LNCaP clone FGC (cell line): ENCODE results near the gene GRK1.

ENCODE experiments used
- DNase-seq: peaks from one replicate; pipeline ENCODE4 v3.0.0-alpha.2; 2011; ENCODE audit warnings: low read depth
- H3K4me3 ChIP-seq: 2 replicates; pipeline ENCODE4 v1.5.1; 2011; ENCODE audit warnings: mild to moderate bottlenecking, low read depth, low read length, control low read depth
- CTCF ChIP-seq: IDR thresholded peaks from 2 replicates; pipeline ENCODE4 v1.5.1; 2012; ENCODE audit warnings: mild to moderate bottlenecking; ENCODE audit not compliant: control insufficient read depth, insufficient read depth; ENCODE audit errors: extremely low read depth

GRK1 gene

GRCh38 chr13:113769881-113770280 is 102.9 kb downstream of the GRK1 start:
- H3K4me3 ChIP-seq, result no peak overlapping the region
- TF ChIP-seq CTCF, result no peak
- DNase-seq, result no peak

DNA sequence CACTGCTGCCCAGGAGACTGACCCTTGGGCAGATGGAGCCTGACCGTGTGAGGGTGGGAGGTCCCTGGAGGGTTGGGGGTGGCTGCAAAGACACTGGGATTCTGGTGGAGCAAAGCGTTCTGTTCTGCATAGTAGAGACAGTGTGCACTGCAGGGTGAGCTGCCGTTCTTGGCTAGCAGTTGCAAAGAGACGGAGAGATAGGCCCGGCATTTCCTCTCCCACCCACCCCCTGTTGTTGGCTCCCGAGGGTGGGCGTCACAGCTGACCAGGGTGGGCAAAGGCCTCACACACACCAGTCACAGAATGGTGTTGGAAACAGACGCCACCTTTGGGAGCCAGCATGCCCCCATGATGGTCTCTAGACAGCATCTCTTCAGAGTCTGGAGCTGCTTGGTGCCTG is 103.4 kb downstream of the GRK1 start:
- H3K4me3 ChIP-seq, result no peak overlapping the region
- no peak for DNase-seq
- TF ChIP-seq CTCF, result no peak

- no peak overlapping the region for H3K4me3 ChIP-seq
Measured at GRCh38 chr13:113770937-113771336, 103.9 kb downstream of the GRK1 start.

DNA sequence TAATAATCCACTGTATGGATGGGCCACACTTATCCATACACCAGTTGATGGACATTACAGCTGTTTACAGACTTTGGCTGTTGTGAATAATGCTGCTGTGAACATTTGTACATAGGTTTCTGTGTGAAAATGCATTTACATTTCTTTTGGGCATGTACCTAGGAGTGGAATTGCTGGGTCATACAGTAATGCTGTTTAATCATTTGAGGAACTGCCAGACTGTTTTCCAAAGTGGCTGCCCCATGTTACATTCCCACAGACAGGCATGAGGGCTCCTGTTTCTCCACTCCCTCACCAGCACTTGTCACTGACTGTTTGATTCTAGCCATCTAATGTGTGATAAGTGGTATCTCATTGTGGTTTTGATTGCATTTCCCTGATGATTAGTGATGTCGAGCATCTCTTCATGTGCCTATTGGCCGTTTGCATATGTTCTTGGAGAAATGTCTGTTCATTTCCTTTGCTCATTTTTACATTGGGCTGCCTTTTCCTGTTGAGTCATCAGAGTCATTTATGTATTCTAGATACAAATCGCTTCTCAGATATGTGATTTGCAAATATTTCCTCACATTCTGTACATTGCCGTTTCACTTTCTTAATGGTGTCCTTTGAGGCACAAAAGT is 104.8 kb downstream of the GRK1 start:
- no peak for DNase-seq
- no peak for TF ChIP-seq CTCF
- H3K4me3 ChIP-seq, result no peak overlapping the region

More at GRCh38 chr13:113770937-113771336, 103.9 kb downstream of the GRK1 start:
- no peak for DNase-seq
- no peak for TF ChIP-seq CTCF

DNA sequence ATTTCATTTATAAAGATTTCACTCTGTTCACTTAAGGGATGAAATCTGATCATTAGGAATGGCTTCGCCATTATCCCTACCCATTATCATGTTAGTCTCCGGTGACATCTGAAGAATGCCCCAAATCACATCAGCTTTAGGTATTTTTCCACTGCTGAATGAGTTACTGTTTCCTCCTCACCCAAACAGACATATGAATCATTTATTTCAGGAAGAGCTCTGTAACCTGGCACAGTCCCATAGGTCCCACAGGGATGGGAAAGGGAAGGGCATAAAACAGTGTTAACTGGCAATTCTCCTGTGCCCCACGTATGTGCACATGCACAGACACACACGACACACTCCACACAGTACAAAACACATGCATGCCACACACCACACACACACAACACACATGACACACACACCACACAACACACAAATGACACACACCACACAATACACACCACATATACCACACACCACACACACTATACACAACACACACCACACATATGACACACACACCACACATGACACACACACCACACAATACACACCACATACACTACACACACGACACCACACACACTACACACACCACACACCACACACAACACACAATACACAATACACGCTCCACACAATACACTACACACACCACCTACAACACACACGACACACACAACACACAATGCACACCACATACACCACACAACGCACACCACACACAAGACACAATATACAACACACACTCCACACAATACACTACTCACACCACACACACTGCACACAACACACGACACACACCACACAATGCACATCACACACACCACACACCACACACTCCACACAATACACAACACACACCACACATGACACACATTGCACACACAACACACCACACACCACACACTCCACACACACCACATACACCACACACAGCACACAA is 107.4 kb downstream of the GRK1 start:
- no peak for DNase-seq
- H3K4me3 ChIP-seq, result no peak overlapping the region
- TF ChIP-seq CTCF, result no peak

DNA sequence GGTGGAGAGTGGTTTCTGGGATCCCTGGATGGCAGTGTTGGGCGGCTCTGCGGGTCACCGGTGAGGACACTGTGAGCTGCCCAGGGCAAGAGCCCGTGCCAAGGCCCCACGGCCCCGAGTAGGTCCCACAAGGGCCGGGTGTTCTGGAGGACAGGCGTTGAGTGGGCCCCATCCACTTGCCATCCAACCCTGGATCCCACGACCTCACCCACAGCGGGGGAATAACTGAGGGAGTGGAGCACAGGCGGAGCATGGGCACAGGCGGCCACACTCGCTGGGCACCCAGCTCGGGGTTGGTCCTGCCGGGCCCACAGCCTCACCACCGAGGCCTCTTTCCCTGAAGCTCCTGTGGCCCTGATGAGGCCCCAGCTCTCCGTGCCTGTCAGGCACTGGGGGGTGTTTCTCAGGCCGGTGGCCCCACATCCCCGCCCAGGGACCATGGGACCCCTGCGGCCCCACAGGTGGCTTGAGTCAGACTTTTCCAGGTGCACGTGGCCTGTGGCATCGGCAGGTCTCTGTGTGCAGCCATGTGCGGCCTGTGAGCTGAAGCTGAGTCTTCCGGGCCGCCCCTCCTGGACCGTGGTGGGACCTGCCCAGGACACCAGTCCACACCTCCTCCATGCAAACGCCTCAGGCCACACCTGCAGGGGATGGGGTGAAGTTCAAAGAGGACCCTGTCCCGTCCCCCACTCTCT is 108.6 kb downstream of the GRK1 start:
- H3K4me3 ChIP-seq, result no peak overlapping the region
- TF ChIP-seq CTCF, result no peak
- DNase-seq, result no peak
